CD14-positive monocyte (primary cell): ENCODE measurements around the gene DCAF12L2. TPM values are rescaled to one million over a fixed set of nuclear protein-coding genes. Genes with fewer than 3 reads are reported as not detected.

Experiments
- DNase-seq, 3 donors: peaks; one replicate each; pipeline ENCODE4 v3.0.0-alpha.2; 2011 to 2022
- H2AFZ ChIP-seq: 2 replicates; pipeline ENCODE4 v1.6.0; 2012; ENCODE audit warnings: mild to moderate bottlenecking, low read depth, low read length, inconsistent platforms; ENCODE audit not compliant: insufficient read depth, poor library complexity, severe bottlenecking
- H3K27ac ChIP-seq, 2 donors: 1 replicate in 1 of 2; 2 replicates in 1 of 2; pipeline ENCODE4 v1.5.1; 2012 to 2013; ENCODE audit warnings: low read length in 2 of 2, control low read depth in 1 of 2, inconsistent platforms in 1 of 2, low read depth in 1 of 2, mild to moderate bottlenecking in 1 of 2
- H3K27me3 ChIP-seq, 2 donors: one replicate each; pipeline versions ENCODE4 v1.6.0 to v1.6.1; 2011 to 2013; ENCODE audit warnings: low read length in 2 of 2; ENCODE audit not compliant: control insufficient read depth in 2 of 2, insufficient read depth in 2 of 2
- H3K36me3 ChIP-seq, 2 donors: replicated peaks in 1 of 2; 1 replicate in 1 of 2; 2 replicates in 1 of 2; pipeline versions ENCODE4 v1.5.1 to v1.6.1; 2012 to 2013; ENCODE audit warnings: low read length in 2 of 2, control low read depth in 1 of 2, inconsistent platforms in 1 of 2, mild to moderate bottlenecking in 1 of 2; ENCODE audit not compliant: insufficient read depth in 2 of 2, control insufficient read depth in 1 of 2
- H3K4me1 ChIP-seq, 2 donors: 1 replicate in 1 of 2; 2 replicates in 1 of 2; pipeline versions ENCODE4 v1.5.1 to v1.6.1; 2012 to 2013; ENCODE audit warnings: low read length in 2 of 2, control low read depth in 1 of 2, inconsistent platforms in 1 of 2, mild to moderate bottlenecking in 1 of 2, moderate library complexity in 1 of 2; ENCODE audit not compliant: insufficient read depth in 2 of 2, control insufficient read depth in 1 of 2
- H3K4me2 ChIP-seq: replicated peaks from 2 replicates; pipeline ENCODE3; 2012; ENCODE audit warnings: low read length, moderate library complexity, mild to moderate bottlenecking; ENCODE audit not compliant: poor library complexity, severe bottlenecking; ENCODE audit errors: extremely low read depth
- H3K4me3 ChIP-seq, 3 experiments: fragments of 200-600 bp in 1 of 3; sonication (generic) in 1 of 3; replicated peaks in 1 of 3; 1 replicate in 2 of 3; 2 replicates in 1 of 3; pipeline ENCODE4 v1.5.1; 2011 to 2013; ENCODE audit warnings: low read length in 3 of 3, mild to moderate bottlenecking in 3 of 3, control low read depth in 2 of 3, low read depth in 2 of 3, inconsistent platforms in 1 of 3, moderate library complexity in 1 of 3
- H3K79me2 ChIP-seq: 2 replicates; pipeline ENCODE4 v1.6.0; 2012; ENCODE audit warnings: mild to moderate bottlenecking, control low read depth, inconsistent platforms, low read length, moderate library complexity; ENCODE audit not compliant: insufficient read depth
- H3K9ac ChIP-seq: 2 replicates; pipeline ENCODE4 v1.6.0; 2017; ENCODE audit warnings: low read length, mild to moderate bottlenecking; ENCODE audit not compliant: insufficient read depth, poor library complexity, severe bottlenecking
- H3K9me3 ChIP-seq, 2 donors: replicated peaks in 1 of 2; 1 replicate in 1 of 2; 2 replicates in 1 of 2; pipeline versions ENCODE4 v1.5.1 to v1.6.1; 2012 to 2013; ENCODE audit warnings: low read length in 2 of 2, control low read depth in 1 of 2; ENCODE audit not compliant: control insufficient read depth in 1 of 2, insufficient read depth in 1 of 2
- H4K20me1 ChIP-seq: 2 replicates; pipeline ENCODE4 v1.6.0; 2012; ENCODE audit warnings: mild to moderate bottlenecking, low read length, control low read depth, moderate library complexity; ENCODE audit not compliant: insufficient read depth
- H3K27ac Mint-ChIP-seq, 7 donors: one replicate each; pipeline ENCODE4 v1.8.0; 2020; ENCODE audit warnings: mild to moderate bottlenecking in 7 of 7, mixed read lengths in 7 of 7, moderate library complexity in 6 of 7, inconsistent platforms in 2 of 7
- H3K27me3 Mint-ChIP-seq, 3 donors: one replicate each; pipeline ENCODE4 v1.8.0; 2021 to 2022; ENCODE audit warnings: low read depth in 3 of 3, mild to moderate bottlenecking in 3 of 3, mixed read lengths in 3 of 3, moderate library complexity in 3 of 3, inconsistent platforms in 1 of 3
- H3K36me3 Mint-ChIP-seq, 2 donors: one replicate each; pipeline ENCODE4 v1.8.0; 2020; ENCODE audit warnings: mixed read lengths in 2 of 2, inconsistent platforms in 1 of 2, mild to moderate bottlenecking in 1 of 2
- H3K4me1 Mint-ChIP-seq: one replicate; pipeline ENCODE4 v1.8.0; 2020; ENCODE audit warnings: mild to moderate bottlenecking, mixed read lengths
- H3K4me3 Mint-ChIP-seq, 2 donors: one replicate each; pipeline ENCODE4 v1.8.0; 2020; ENCODE audit warnings: mild to moderate bottlenecking in 2 of 2, mixed read lengths in 2 of 2, moderate library complexity in 1 of 2
- H3K9me3 Mint-ChIP-seq, 7 donors: one replicate each; pipeline ENCODE4 v1.8.0; 2020 to 2022; ENCODE audit warnings: mixed read lengths in 7 of 7, mild to moderate bottlenecking in 6 of 7, moderate library complexity in 6 of 7, inconsistent platforms in 2 of 7
- CTCF ChIP-seq: fragments of 200-600 bp; IDR thresholded peaks from one replicate; pipeline ENCODE4 v1.8.0; 2022; ENCODE audit warnings: antibody characterized with exemption, mild to moderate bottlenecking
- WGBS: methylation state at CpG from one replicate; pipeline ENCODE4 v1.1.5; 2013; ENCODE audit warnings: missing lambda C conversion rate; ENCODE audit not compliant: insufficient coverage; 5-methylcytosine and 5-hydroxymethylcytosine counted together
- intact Hi-C, 2 donors: fragments of 100-400 bp; cut with micrococcal nuclease; formaldehyde crosslinking; loops; one replicate each; pipeline versions ENCODE4 v1.15.0 to v1.15.1; 2023
- polyA plus RNA-seq, 3 donors: library from polyadenylated mRNA; depleted of rRNA in 1 of 3; unstranded in 2 of 3; stranded (reverse) in 1 of 3; fragments of 300-500 nt in 2 of 3; fragments of >200 nt in 1 of 3; fragmentation: Illumina TruSeq in 2 of 3; gene quantifications; 1 replicate in 2 of 3; 2 replicates in 1 of 3; pipeline ENCODE4 v1.2.3, GENCODE V29; 2012 to 2021

The DCAF12L2 gene
- polyA plus RNA-seq, 3 donors, result not detected

DNA sequence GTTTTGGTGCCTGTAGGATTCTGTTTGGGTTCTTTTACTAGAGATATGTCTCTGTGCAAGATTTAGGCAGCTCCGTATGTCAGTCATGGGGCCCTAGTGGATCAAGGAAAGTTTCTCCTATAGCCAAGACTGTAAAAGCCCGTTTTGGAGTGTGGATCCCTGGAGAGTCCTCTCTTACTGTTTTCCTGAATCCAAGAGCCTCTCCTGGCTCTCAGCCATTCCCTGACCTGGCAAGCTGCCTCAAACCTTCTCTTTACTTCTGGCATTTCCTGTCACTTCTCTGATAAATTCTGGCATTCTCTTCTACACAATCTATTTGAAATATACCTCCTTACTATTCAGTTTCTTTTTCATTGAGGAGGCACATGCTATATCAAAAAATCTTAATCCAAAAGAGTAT, 41.4 kb downstream of the DCAF12L2 start:
- Histone ChIP-seq H4K20me1 (no peaks in the 10 kb centered on the region), H3K4me3 (no peak overlapping the region), H3K79me2 (no peaks in the 10 kb centered on the region), H3K27me3 (no peaks in the 10 kb centered on the region), H3K27ac (no peak overlapping the region), H3K4me2 (no peak overlapping the region), H3K9me3 (peaks cover 0 to 4% of the 10 kb centered on the region in 2 donors), H3K4me1 (no peaks in the 10 kb centered on the region), H3K9ac (no peak overlapping the region), H2AFZ (no peak overlapping the region), H3K36me3 (no peaks in the 10 kb centered on the region)
- H3K36me3 Mint-ChIP-seq, result no peaks in the 10 kb centered on the region
- H3K27ac Mint-ChIP-seq, result no peak overlapping the region
- intact Hi-C loops, result no loop called here
- peaks cover 0 to 3% (median 0%) of the 10 kb centered on the region in 7 donors for H3K9me3 Mint-ChIP-seq
- no peak for TF ChIP-seq CTCF
- WGBS, result no CpG with 5 or more reads among the region's 2 CpGs
- DNase-seq, result no peak
- H3K4me1 Mint-ChIP-seq, result no peaks in the 10 kb centered on the region
- no peak overlapping the region for H3K4me3 Mint-ChIP-seq
- H3K27me3 Mint-ChIP-seq, result no peaks in the 10 kb centered on the region
